ENCODE data around the gene RBM33.

DNA sequence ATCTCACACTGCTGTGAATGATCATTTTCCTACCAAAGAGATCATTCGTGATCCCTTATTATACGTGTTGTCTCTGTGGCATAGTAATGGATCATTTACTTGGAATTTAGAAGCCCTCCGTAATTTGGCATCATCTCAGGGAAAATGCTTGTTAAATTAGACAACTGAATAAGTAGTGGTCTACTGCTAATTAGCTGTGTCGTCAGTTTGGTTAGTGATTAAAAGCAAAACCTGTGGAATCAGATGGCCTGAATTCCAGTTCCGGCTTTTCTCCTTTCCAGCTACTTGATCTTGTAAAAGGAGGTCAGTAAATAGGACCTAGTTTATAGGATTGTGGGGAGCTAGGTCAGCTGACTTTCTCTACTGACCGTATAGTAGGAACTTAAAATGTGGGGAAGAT, 65.6 kb downstream of the RBM33 start:
- TF ChIP-seq, protein P1, sequence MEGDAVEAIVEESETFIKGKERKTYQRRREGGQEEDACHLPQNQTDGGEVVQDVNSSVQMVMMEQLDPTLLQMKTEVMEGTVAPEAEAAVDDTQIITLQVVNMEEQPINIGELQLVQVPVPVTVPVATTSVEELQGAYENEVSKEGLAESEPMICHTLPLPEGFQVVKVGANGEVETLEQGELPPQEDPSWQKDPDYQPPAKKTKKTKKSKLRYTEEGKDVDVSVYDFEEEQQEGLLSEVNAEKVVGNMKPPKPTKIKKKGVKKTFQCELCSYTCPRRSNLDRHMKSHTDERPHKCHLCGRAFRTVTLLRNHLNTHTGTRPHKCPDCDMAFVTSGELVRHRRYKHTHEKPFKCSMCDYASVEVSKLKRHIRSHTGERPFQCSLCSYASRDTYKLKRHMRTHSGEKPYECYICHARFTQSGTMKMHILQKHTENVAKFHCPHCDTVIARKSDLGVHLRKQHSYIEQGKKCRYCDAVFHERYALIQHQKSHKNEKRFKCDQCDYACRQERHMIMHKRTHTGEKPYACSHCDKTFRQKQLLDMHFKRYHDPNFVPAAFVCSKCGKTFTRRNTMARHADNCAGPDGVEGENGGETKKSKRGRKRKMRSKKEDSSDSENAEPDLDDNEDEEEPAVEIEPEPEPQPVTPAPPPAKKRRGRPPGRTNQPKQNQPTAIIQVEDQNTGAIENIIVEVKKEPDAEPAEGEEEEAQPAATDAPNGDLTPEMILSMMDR (IDR thresholded peaks at IDR 0.05): no peak
- no peak for TF ChIP-seq MYC (IDR thresholded peaks at IDR 0.05; ENCODE audit: borderline replicate concordance, low read length)
- TF ChIP-seq, protein P2, sequence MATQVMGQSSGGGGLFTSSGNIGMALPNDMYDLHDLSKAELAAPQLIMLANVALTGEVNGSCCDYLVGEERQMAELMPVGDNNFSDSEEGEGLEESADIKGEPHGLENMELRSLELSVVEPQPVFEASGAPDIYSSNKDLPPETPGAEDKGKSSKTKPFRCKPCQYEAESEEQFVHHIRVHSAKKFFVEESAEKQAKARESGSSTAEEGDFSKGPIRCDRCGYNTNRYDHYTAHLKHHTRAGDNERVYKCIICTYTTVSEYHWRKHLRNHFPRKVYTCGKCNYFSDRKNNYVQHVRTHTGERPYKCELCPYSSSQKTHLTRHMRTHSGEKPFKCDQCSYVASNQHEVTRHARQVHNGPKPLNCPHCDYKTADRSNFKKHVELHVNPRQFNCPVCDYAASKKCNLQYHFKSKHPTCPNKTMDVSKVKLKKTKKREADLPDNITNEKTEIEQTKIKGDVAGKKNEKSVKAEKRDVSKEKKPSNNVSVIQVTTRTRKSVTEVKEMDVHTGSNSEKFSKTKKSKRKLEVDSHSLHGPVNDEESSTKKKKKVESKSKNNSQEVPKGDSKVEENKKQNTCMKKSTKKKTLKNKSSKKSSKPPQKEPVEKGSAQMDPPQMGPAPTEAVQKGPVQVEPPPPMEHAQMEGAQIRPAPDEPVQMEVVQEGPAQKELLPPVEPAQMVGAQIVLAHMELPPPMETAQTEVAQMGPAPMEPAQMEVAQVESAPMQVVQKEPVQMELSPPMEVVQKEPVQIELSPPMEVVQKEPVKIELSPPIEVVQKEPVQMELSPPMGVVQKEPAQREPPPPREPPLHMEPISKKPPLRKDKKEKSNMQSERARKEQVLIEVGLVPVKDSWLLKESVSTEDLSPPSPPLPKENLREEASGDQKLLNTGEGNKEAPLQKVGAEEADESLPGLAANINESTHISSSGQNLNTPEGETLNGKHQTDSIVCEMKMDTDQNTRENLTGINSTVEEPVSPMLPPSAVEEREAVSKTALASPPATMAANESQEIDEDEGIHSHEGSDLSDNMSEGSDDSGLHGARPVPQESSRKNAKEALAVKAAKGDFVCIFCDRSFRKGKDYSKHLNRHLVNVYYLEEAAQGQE (IDR thresholded peaks at IDR 0.05): no peak
- no peak for TF ChIP-seq RAD21 (conservative IDR thresholded peaks at IDR 0.05 in 1 of 2, IDR thresholded peaks at IDR 0.05 in 1 of 2)
- no peak for TF ChIP-seq FOXS1 (CRISPR knock-in tag; IDR thresholded peaks at IDR 0.05)
- no peak for TF ChIP-seq CBX2 (IDR thresholded peaks at IDR 0.05; ENCODE audit: borderline replicate concordance, low read depth)
- no peak for TF ChIP-seq POLR2A (IDR thresholded peaks at IDR 0.05; ENCODE audit: low read length)
- TF ChIP-seq, protein P3, sequence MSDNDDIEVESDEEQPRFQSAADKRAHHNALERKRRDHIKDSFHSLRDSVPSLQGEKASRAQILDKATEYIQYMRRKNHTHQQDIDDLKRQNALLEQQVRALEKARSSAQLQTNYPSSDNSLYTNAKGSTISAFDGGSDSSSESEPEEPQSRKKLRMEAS (IDR thresholded peaks at IDR 0.05): no peak
- no peak for TF ChIP-seq EP300 (IDR thresholded peaks at IDR 0.05)
- TF ChIP-seq POLR2AphosphoS2 (conservative IDR thresholded peaks at IDR 0.05; ENCODE audit: low read length): no peak
- TF ChIP-seq KDM1A (IDR thresholded peaks at IDR 0.05; ENCODE audit: low read depth): no peak
- no peak for TF ChIP-seq SMC3 (IDR thresholded peaks at IDR 0.05)
- TF ChIP-seq ESRRA (IDR thresholded peaks at IDR 0.05; ENCODE audit: borderline replicate concordance, low read length): no peak

Data from A549 (cell line).